Tibial nerve (tissue), 4 donors: ENCODE results near the gene IZUMO4. TPM values are rescaled to one million over a fixed set of nuclear protein-coding genes. Genes with fewer than 3 reads are reported as not detected.
A peak's percentile ranks its signal among the peaks of the same experiment; 100 is the strongest.

Experiments
- DNase-seq, 2 donors: peaks; one replicate each; pipeline ENCODE4 v3.0.0-alpha.2; 2019; ENCODE audit warnings: low spot score in 2 of 2
- H3K27ac ChIP-seq, 4 donors: fragments of 200-600 bp; sonication (generic) in 3 of 4; one replicate each; pipeline ENCODE4 v1.5.1; 2017 to 2019; ENCODE audit warnings: mild to moderate bottlenecking in 1 of 4
- H3K27me3 ChIP-seq, 2 donors: fragments of 200-600 bp; sonication (generic) in 1 of 2; one replicate each; pipeline versions ENCODE4 v1.5.1 to v1.6.0; 2017 to 2019
- H3K36me3 ChIP-seq, 3 donors: fragments of 200-600 bp; sonication (generic); one replicate each; pipeline ENCODE4 v1.5.1; 2018 to 2019
- H3K4me1 ChIP-seq, 4 donors: fragments of 200-600 bp; sonication (generic) in 3 of 4; one replicate each; pipeline ENCODE4 v1.5.1; 2017 to 2019
- H3K4me3 ChIP-seq, 4 donors: fragments of 200-600 bp; sonication (generic) in 3 of 4; one replicate each; pipeline ENCODE4 v1.5.1; 2017 to 2019; ENCODE audit warnings: mild to moderate bottlenecking in 1 of 4, moderate library complexity in 1 of 4
- H3K9me3 ChIP-seq, 4 donors: fragments of 200-600 bp; sonication (generic) in 3 of 4; one replicate each; pipeline ENCODE4 v1.5.1; 2017 to 2019
- EP300 ChIP-seq, 2 donors: sonication (generic); formaldehyde crosslinking; IDR thresholded peaks; one replicate each; pipeline ENCODE4 v1.6.1; 2017; ENCODE audit warnings: antibody characterized with exemption in 2 of 2, mild to moderate bottlenecking in 1 of 2
- POLR2A ChIP-seq, 2 donors: fragments of 450-650 bp; IDR thresholded peaks; one replicate each; pipeline ENCODE4 v1.6.1; 2017; ENCODE audit warnings: antibody characterized with exemption in 2 of 2, mild to moderate bottlenecking in 2 of 2, moderate library complexity in 2 of 2
- WGBS, 2 donors: methylation state at CpG; one replicate each; pipeline ENCODE4 v1.1.5; 2018; 5-methylcytosine and 5-hydroxymethylcytosine counted together
- total RNA-seq, 4 donors: library from RNA; depleted of rRNA; stranded (reverse); fragments of >200 nt; gene quantifications; one replicate each; pipeline ENCODE4 v1.1.0, GENCODE V29; 2016
- TF ChIP-seq, protein P1 (sequence below), 5 experiments: fragments of 200-600 bp in 3 of 5; fragments of 450-650 bp in 2 of 5; sonication (generic) in 3 of 5; IDR thresholded peaks; one replicate each; pipeline ENCODE4 v1.5.1; 2016 to 2019; ENCODE audit warnings: antibody characterized with exemption in 5 of 5, mild to moderate bottlenecking in 3 of 5, moderate library complexity in 2 of 5

IZUMO4 gene
- total RNA-seq, 4 donors from 2014 or later = 28.6 to 46.3 (median 33.2) TPM

DNA sequence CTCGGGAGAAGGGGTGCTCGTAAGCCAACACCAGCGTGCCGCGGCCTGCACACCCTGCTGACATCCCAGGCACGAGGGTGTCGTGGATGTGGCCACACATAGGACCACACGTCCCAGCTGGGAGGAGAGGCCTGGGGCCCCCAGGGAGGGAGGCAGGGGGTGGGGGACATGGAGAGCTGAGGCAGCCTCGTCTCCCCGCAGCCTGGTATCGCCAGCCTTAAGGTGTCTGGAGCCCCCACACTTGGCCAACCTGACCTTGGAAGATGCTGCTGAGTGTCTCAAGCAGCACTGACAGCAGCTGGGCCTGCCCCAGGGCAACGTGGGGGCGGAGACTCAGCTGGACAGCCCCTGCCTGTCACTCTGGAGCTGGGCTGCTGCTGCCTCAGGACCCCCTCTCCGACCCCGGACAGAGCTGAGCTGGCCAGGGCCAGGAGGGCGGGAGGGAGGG is 2.4 kb downstream of the IZUMO4 start:
- 67 to 76% methylated on average over 12 to 16 of the region's 16 CpGs for WGBS, 2 donors
- Histone ChIP-seq H3K4me3 (no peak overlapping the region), H3K9me3 (no peaks in the 10 kb centered on the region), H3K27me3 (no peaks in the 10 kb centered on the region), H3K36me3 (peaks cover 0 to 53% (median 6%) of the 10 kb centered on the region in 3 donors), H3K27ac (peak overlapping the region in 2 of 4 donors; percentile 36 to 98), H3K4me1 (peaks cover 0 to 45% (median 15%) of the 10 kb centered on the region in 4 donors)
- DNase-seq = no peak
- TF ChIP-seq EP300 (IDR thresholded peaks at IDR 0.05) (no peak), POLR2A (IDR thresholded peaks at IDR 0.05) (no peak)
- TF ChIP-seq, protein P1, sequence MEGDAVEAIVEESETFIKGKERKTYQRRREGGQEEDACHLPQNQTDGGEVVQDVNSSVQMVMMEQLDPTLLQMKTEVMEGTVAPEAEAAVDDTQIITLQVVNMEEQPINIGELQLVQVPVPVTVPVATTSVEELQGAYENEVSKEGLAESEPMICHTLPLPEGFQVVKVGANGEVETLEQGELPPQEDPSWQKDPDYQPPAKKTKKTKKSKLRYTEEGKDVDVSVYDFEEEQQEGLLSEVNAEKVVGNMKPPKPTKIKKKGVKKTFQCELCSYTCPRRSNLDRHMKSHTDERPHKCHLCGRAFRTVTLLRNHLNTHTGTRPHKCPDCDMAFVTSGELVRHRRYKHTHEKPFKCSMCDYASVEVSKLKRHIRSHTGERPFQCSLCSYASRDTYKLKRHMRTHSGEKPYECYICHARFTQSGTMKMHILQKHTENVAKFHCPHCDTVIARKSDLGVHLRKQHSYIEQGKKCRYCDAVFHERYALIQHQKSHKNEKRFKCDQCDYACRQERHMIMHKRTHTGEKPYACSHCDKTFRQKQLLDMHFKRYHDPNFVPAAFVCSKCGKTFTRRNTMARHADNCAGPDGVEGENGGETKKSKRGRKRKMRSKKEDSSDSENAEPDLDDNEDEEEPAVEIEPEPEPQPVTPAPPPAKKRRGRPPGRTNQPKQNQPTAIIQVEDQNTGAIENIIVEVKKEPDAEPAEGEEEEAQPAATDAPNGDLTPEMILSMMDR (IDR thresholded peaks at IDR 0.05) = no peak

DNA sequence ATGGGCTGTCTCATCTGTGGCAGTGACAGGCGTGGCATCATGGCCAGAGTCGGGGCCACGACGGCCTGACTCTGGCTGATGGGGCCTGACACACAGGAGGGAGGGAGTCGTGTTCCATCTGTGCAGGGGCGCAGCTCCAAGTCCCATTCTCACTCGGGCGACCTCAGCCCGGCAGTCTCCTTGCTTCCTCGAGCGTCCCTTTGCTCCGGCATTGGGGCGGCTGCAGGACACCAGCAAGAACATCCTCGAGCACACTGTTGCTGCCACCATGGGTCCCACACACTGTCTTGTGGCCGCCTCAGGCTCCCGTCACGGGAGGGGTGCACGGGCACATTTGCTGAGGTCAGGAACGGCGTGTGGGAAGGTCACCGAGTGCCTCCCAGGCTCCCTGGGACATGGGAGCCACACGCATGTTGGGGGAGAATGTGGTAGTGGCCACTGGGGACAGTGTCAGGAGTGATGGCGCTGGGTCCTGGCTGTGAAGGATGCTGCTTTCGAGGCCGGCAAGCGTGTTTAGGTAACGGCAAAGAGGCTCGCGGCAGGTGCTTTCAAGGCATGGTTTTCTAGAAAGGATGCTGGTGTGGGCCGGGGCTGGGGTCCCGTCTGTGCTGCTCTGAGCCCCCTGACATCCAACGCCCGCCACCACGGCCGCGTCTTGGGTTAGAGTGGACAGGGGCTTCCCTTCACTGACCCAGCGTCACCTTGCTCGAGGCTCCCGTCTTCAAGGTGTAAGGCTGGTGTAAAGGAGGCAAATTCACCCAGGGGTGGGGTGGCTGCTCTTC is 3.4 kb downstream of the IZUMO4 start:
- no peaks in the 10 kb centered on the region for H3K27me3 ChIP-seq
- DNase-seq = no peak
- 80 to 87% methylated on average over 34 to 39 of the region's 39 CpGs for WGBS, 2 donors
- H3K4me3 ChIP-seq = no peak overlapping the region
- H3K27ac ChIP-seq = peak overlapping the region in 2 of 4 donors; percentile 79 to 98
- peaks cover 0 to 63% (median 6%) of the 10 kb centered on the region in 3 donors for H3K36me3 ChIP-seq
- peaks cover 0 to 4% (median 0%) of the 10 kb centered on the region in 4 donors for H3K9me3 ChIP-seq
- peaks cover 0 to 34% (median 7%) of the 10 kb centered on the region in 4 donors for H3K4me1 ChIP-seq
- TF ChIP-seq, protein P1 (IDR thresholded peaks at IDR 0.05) = no peak
- TF ChIP-seq POLR2A (IDR thresholded peaks at IDR 0.05) (no peak), EP300 (IDR thresholded peaks at IDR 0.05) (no peak)

DNA sequence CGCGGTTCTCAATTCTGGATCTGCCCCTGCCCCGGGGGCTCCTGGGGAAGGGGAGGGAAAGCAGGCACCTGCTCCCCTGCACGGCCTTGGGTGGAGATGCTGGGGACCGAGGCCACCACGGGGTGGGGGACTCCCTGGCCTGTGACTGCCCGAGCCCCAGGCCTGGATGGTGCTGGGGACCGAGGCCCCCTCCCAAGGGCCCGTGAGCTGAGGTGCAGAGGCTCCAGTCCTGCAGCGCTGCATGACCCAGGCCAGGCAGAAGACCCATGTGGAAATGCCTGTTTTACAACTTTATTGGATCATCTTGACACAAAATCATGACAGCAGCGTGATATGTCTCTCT is 4.0 kb downstream of the IZUMO4 start:
- DNase-seq = no peak
- Histone ChIP-seq H3K4me1 (peaks cover 0 to 30% (median 3%) of the 10 kb centered on the region in 4 donors), H3K36me3 (peaks cover 0 to 69% (median 6%) of the 10 kb centered on the region in 3 donors), H3K27me3 (no peaks in the 10 kb centered on the region), H3K4me3 (no peak overlapping the region), H3K27ac (peak overlapping the region in 3 of 4 donors; percentile 11 to 98 (median 79)), H3K9me3 (peaks cover 0 to 9% (median 0%) of the 10 kb centered on the region in 4 donors)
- WGBS, 2 donors = 88 to 91% methylated on average over 8 to 11 of the region's 11 CpGs
- TF ChIP-seq POLR2A (IDR thresholded peaks at IDR 0.05) (no peak), EP300 (IDR thresholded peaks at IDR 0.05) (no peak)
- TF ChIP-seq, protein P1 (IDR thresholded peaks at IDR 0.05) = no peak

DNA sequence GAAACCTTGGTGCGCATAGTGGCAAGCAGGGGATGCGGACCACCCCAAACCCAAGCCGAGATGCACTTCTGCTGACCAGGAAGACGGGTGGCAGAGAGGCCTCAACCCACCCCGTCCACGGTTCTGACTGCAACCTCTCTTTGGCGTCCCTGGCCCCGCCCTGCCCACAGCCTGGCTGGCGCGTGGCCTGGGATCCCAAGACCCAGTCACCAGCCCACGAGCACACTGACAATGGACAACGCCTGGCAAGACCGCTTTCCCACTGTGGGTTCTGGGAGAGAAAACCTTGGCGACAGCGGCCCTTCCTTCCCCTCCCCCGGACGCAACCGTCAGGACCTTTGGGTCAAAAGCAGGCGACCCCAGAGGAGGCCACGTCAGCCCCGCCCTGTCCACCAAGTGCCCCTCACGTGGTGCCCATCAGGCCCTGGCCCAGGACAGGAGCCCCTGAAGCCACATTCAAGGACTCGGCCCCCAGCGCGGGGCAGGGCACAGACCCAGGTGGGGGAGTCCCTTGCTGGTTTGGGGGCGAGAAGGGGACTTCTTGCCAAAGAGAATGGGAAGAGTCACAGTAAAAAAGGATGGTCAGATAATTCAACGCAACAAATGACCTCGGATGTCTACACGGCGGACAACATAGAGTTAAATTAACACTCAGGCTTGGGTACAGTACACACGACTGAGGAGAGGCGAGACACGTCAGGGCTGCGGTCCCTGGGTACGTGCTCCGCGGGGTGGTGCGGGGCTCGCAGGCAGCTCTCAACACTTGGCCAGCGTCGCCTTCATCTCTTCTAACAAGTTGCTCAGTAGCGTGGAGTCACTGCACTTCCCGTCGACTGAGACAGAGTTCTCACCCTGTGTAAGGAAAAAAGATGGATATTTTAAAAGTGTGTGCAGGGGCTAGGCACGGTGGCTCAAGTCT is 5.0 kb downstream of the IZUMO4 start:
- WGBS, 2 donors = 61 to 80% methylated on average over 40 to 44 of the region's 45 CpGs
- TF ChIP-seq EP300 (IDR thresholded peaks at IDR 0.05) = peak in 1 of 2 donors; percentile 20
- TF ChIP-seq POLR2A (IDR thresholded peaks at IDR 0.05) = no peak
- Histone ChIP-seq H3K27ac (peak overlapping the region in 2 of 4 donors; percentile 79 to 98), H3K27me3 (no peaks in the 10 kb centered on the region), H3K36me3 (peaks cover 0 to 79% (median 6%) of the 10 kb centered on the region in 3 donors), H3K4me3 (no peak overlapping the region), H3K9me3 (peaks cover 0 to 15% (median 0%) of the 10 kb centered on the region in 4 donors), H3K4me1 (peaks cover 0 to 30% (median 3%) of the 10 kb centered on the region in 4 donors)
- DNase-seq = no peak

DNA sequence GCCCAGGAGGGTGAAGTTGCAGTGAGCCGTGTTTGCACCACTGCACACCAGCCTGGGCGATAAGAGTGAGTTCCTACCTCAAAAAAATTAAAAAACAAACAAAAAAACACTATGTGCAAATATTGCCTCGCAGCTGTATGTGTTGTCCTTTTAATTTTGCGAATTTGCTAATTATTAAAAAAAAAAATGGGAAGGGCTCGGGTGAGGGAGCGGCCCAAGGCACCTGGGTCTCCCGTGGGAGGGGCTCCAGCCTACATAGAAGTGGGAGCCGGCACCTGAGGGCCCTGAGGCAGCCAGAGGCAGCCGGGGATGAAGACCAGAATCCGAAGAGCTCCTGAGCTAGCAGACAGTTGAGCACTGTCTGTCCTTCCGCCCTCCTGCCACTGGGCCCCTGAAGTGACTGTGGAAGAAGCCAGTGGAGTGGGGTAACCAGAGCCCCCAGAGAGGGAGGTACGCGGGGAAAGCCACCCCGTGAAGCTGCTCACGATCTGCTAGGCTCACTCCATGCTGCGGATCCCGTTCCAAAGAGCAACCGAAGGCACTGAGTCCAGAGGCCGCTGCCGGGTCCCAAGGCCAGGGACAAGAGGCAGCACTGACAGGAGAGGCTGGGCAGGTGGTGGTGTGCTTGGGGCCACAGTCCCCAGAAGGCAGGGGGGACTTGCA is 6.5 kb downstream of the IZUMO4 start:
- no peak for TF ChIP-seq EP300 (IDR thresholded peaks at IDR 0.05)
- TF ChIP-seq, protein P1 (IDR thresholded peaks at IDR 0.05) = no peak
- no peak for TF ChIP-seq POLR2A (IDR thresholded peaks at IDR 0.05)
- Histone ChIP-seq H3K36me3 (peaks cover 0 to 94% (median 6%) of the 10 kb centered on the region in 3 donors), H3K4me3 (no peak overlapping the region), H3K27me3 (no peaks in the 10 kb centered on the region), H3K4me1 (peaks cover 0 to 17% (median 0%) of the 10 kb centered on the region in 4 donors), H3K27ac (no peak overlapping the region), H3K9me3 (peaks cover 0 to 15% (median 0%) of the 10 kb centered on the region in 4 donors)
- no peak for DNase-seq
- WGBS, 2 donors = 81 to 86% methylated on average over 18 to 20 of the region's 20 CpGs
